ENCODE measurements around the gene ZNF324.
"Not testable (repeated sequence)": the region's sequence is repeated elsewhere in the genome, so short reads cannot be mapped to it uniquely, and the experiment has no call there.

GRCh38 chr19:58442986-58443385 is 23.9 kb upstream of the ZNF324 start:
- not testable (repeated sequence) for TF ChIP-seq CTCF (IDR thresholded peaks at IDR 0.05; ENCODE audit: low read length); EZH2 (IDR thresholded peaks at IDR 0.05; ENCODE audit: borderline replicate concordance, low read length)

All from OCI-LY1 (cell line).